CD4-positive, CD25-positive, alpha-beta regulatory T cell (primary cell): ENCODE data around the gene YKT6. TPM values are rescaled to one million over a fixed set of nuclear protein-coding genes. Genes with fewer than 3 reads are reported as not detected.
A peak's percentile ranks its signal among the peaks of the same experiment; 100 is the strongest.

Experiments used
- ATAC-seq, 2 donors: fragments of 150-1000 bp; cut with Tn5 transposase; one replicate each; pipeline ENCODE4 v1.10.0; 2021; ENCODE audit warnings: low read depth in 2 of 2, moderate number of reproducible peaks in 2 of 2, moderate library complexity in 1 of 2
- DNase-seq, 3 donors: peaks; one replicate each; pipeline versions ENCODE4 v3.0.0 to v3.0.0-alpha.2; 2012 to 2022; ENCODE audit warnings: mixed read lengths in 1 of 3
- H3K27ac ChIP-seq: one replicate; pipeline ENCODE4 v1.7.0; 2013; ENCODE audit warnings: mild to moderate bottlenecking, low read length; ENCODE audit not compliant: insufficient read depth, poor library complexity, severe bottlenecking
- H3K27me3 ChIP-seq: one replicate; pipeline ENCODE4 v1.7.0; 2013; ENCODE audit warnings: low read length; ENCODE audit not compliant: control insufficient read depth, insufficient read depth
- H3K36me3 ChIP-seq: one replicate; pipeline ENCODE4 v1.7.0; 2013; ENCODE audit warnings: mild to moderate bottlenecking, low read length, moderate library complexity; ENCODE audit not compliant: control insufficient read depth, insufficient read depth
- H3K4me1 ChIP-seq: 2 replicates; pipeline ENCODE4 v1.7.0; 2013; ENCODE audit warnings: mild to moderate bottlenecking, low read length; ENCODE audit not compliant: insufficient read depth, control insufficient read depth, poor library complexity, severe bottlenecking
- H3K4me3 ChIP-seq: one replicate; pipeline ENCODE4 v1.7.0; 2013; ENCODE audit warnings: low read depth, mild to moderate bottlenecking, low read length, moderate library complexity
- H3K9me3 ChIP-seq, 2 experiments: 1 replicate in 1 of 2; 2 replicates in 1 of 2; pipeline ENCODE4 v1.7.0; 2013; ENCODE audit warnings: low read length in 2 of 2, mild to moderate bottlenecking in 1 of 2, moderate library complexity in 1 of 2; ENCODE audit not compliant: control insufficient read depth in 2 of 2
- H3K27ac Mint-ChIP-seq, 3 donors: one replicate each; pipeline ENCODE4 v1.8.0; 2020 to 2022; ENCODE audit warnings: mild to moderate bottlenecking in 3 of 3, mixed read lengths in 3 of 3, moderate library complexity in 2 of 3
- H3K27me3 Mint-ChIP-seq: one replicate; pipeline ENCODE4 v1.8.0; 2022; ENCODE audit warnings: mild to moderate bottlenecking, mixed read lengths
- H3K36me3 Mint-ChIP-seq: one replicate; pipeline ENCODE4 v1.8.0; 2020; ENCODE audit warnings: mixed read lengths
- H3K4me1 Mint-ChIP-seq, 4 donors: one replicate each; pipeline ENCODE4 v1.8.0; 2020 to 2022; ENCODE audit warnings: mixed read lengths in 4 of 4, mild to moderate bottlenecking in 1 of 4
- H3K4me3 Mint-ChIP-seq, 4 donors: one replicate each; pipeline ENCODE4 v1.8.0; 2020 to 2022; ENCODE audit warnings: mild to moderate bottlenecking in 4 of 4, mixed read lengths in 4 of 4, moderate library complexity in 3 of 4
- H3K9me3 Mint-ChIP-seq, 7 donors: one replicate each; pipeline ENCODE4 v1.8.0; 2020 to 2022; ENCODE audit warnings: mixed read lengths in 7 of 7, mild to moderate bottlenecking in 3 of 7, moderate library complexity in 2 of 7
- polyA plus RNA-seq, 4 donors: library from polyadenylated mRNA; unstranded; fragments of 300-500 nt; fragmentation: Illumina TruSeq; gene quantifications; one replicate each; pipeline ENCODE4 v1.2.3, GENCODE V29; 2021
- total RNA-seq: library from RNA; stranded (reverse); gene quantifications from one replicate; pipeline ENCODE4 v1.2.3, GENCODE V29; 2022

Gene YKT6
- total and polyA plus RNA-seq, 5 donors from 2014 or later = 24.7 to 79.2 (median 41.6) TPM

GRCh38 chr7:44212581-44213184 lies 11.9 kb downstream of the YKT6 start:
- DNase-seq (no peak), ATAC-seq (no peak)
- Histone ChIP-seq H3K4me3 (no peak overlapping the region), H3K9me3 (no peaks in the 10 kb centered on the region), H3K27me3 (no peaks in the 10 kb centered on the region), H3K27ac (no peak overlapping the region), H3K36me3 (peaks cover 62% of the 10 kb centered on the region), H3K4me1 (no peaks in the 10 kb centered on the region)
- Mint-ChIP-seq H3K4me3 (no peak overlapping the region), H3K9me3 (no peaks in the 10 kb centered on the region), H3K27ac (no peak overlapping the region), H3K4me1 (peaks cover 0 to 3% (median 0%) of the 10 kb centered on the region in 4 donors), H3K36me3 (peaks cover 33% of the 10 kb centered on the region), H3K27me3 (no peaks in the 10 kb centered on the region)

- Mint-ChIP-seq H3K4me1 (peaks cover 0 to 3% (median 0%) of the 10 kb centered on the region in 4 donors), H3K4me3 (no peak overlapping the region), H3K27ac (no peak overlapping the region), H3K9me3 (peaks cover 0 to 2% (median 0%) of the 10 kb centered on the region in 7 donors), H3K36me3 (peaks cover 28% of the 10 kb centered on the region), H3K27me3 (no peaks in the 10 kb centered on the region)
- Histone ChIP-seq H3K36me3 (peaks cover 55% of the 10 kb centered on the region), H3K9me3 (no peaks in the 10 kb centered on the region), H3K27me3 (no peaks in the 10 kb centered on the region), H3K4me3 (no peak overlapping the region), H3K27ac (no peak overlapping the region), H3K4me1 (no peaks in the 10 kb centered on the region)
- DNase-seq (no peak), ATAC-seq (no peak)
These were observed 12.6 kb downstream of the YKT6 start for GRCh38 chr7:44213206-44213876.

- no peak for ATAC-seq
- Mint-ChIP-seq H3K27ac (peak overlapping the region in 2 of 3 donors; percentile 11 to 28), H3K9me3 (peaks cover 0 to 2% (median 0%) of the 10 kb centered on the region in 7 donors), H3K27me3 (no peaks in the 10 kb centered on the region), H3K4me3 (no peak overlapping the region), H3K36me3 (peaks cover 22% of the 10 kb centered on the region), H3K4me1 (peaks cover 0 to 3% (median 0%) of the 10 kb centered on the region in 4 donors)
- H3K27ac ChIP-seq = no peak overlapping the region
- H3K9me3 ChIP-seq = no peaks in the 10 kb centered on the region
- no peak for DNase-seq
- no peak overlapping the region for H3K4me3 ChIP-seq
- no peaks in the 10 kb centered on the region for H3K4me1 ChIP-seq
- peaks cover 49% of the 10 kb centered on the region for H3K36me3 ChIP-seq
- H3K27me3 ChIP-seq = no peaks in the 10 kb centered on the region
These were observed 13.2 kb downstream of the YKT6 start for GRCh38 chr7:44213877-44214388.

- no peak overlapping the region for H3K27ac ChIP-seq
- Mint-ChIP-seq H3K4me1 (no peaks in the 10 kb centered on the region), H3K27ac (no peak overlapping the region), H3K27me3 (no peaks in the 10 kb centered on the region), H3K36me3 (peaks cover 16% of the 10 kb centered on the region), H3K9me3 (peaks cover 0 to 2% (median 0%) of the 10 kb centered on the region in 7 donors), H3K4me3 (no peak overlapping the region)
- H3K27me3 ChIP-seq = no peaks in the 10 kb centered on the region
- H3K4me3 ChIP-seq = no peak overlapping the region
- no peaks in the 10 kb centered on the region for H3K4me1 ChIP-seq
- peaks cover 33% of the 10 kb centered on the region for H3K36me3 ChIP-seq
- H3K9me3 ChIP-seq = no peaks in the 10 kb centered on the region
- DNase-seq (no peak), ATAC-seq (no peak)
These were observed 14.8 kb downstream of the YKT6 start for GRCh38 chr7:44215531-44215930.

- Histone ChIP-seq H3K27me3 (no peaks in the 10 kb centered on the region), H3K36me3 (peaks cover 28% of the 10 kb centered on the region), H3K9me3 (no peaks in the 10 kb centered on the region), H3K4me3 (no peak overlapping the region), H3K4me1 (no peaks in the 10 kb centered on the region), H3K27ac (no peak overlapping the region)
- Mint-ChIP-seq H3K4me1 (no peaks in the 10 kb centered on the region), H3K4me3 (no peak overlapping the region), H3K27me3 (no peaks in the 10 kb centered on the region), H3K36me3 (peaks cover 13% of the 10 kb centered on the region), H3K9me3 (peaks cover 0 to 2% (median 0%) of the 10 kb centered on the region in 7 donors), H3K27ac (no peak overlapping the region)
- ATAC-seq = no peak
- no peak for DNase-seq
These were observed 15.2 kb downstream of the YKT6 start for GRCh38 chr7:44216019-44216418.

GRCh38 chr7:44216521-44217222 lies 15.9 kb downstream of the YKT6 start:
- Histone ChIP-seq H3K9me3 (no peaks in the 10 kb centered on the region), H3K27me3 (no peaks in the 10 kb centered on the region), H3K4me3 (no peak overlapping the region), H3K27ac (no peak overlapping the region), H3K4me1 (no peaks in the 10 kb centered on the region), H3K36me3 (peaks cover 22% of the 10 kb centered on the region)
- H3K27ac Mint-ChIP-seq = no peak overlapping the region
- peaks cover 6% of the 10 kb centered on the region for H3K36me3 Mint-ChIP-seq
- H3K4me3 Mint-ChIP-seq = no peak overlapping the region
- no peaks in the 10 kb centered on the region for H3K4me1 Mint-ChIP-seq
- ATAC-seq (no peak), DNase-seq (no peak)
- H3K27me3 Mint-ChIP-seq = no peaks in the 10 kb centered on the region
- peaks cover 0 to 2% (median 0%) of the 10 kb centered on the region in 7 donors for H3K9me3 Mint-ChIP-seq

GRCh38 chr7:44217223-44217714 lies 16.5 kb downstream of the YKT6 start:
- DNase-seq = no peak
- no peak for ATAC-seq
- Mint-ChIP-seq H3K4me3 (no peak overlapping the region), H3K27ac (no peak overlapping the region), H3K27me3 (no peaks in the 10 kb centered on the region), H3K4me1 (no peaks in the 10 kb centered on the region), H3K9me3 (peaks cover 0 to 2% (median 0%) of the 10 kb centered on the region in 7 donors), H3K36me3 (peaks cover 5% of the 10 kb centered on the region)
- H3K9me3 ChIP-seq = no peaks in the 10 kb centered on the region
- no peak overlapping the region for H3K27ac ChIP-seq
- H3K4me3 ChIP-seq = no peak overlapping the region
- H3K4me1 ChIP-seq = no peaks in the 10 kb centered on the region
- H3K27me3 ChIP-seq = no peaks in the 10 kb centered on the region
- peaks cover 16% of the 10 kb centered on the region for H3K36me3 ChIP-seq
